Naive B cell (primary cell): ENCODE measurements around the gene ZNF420. TPM values are rescaled to one million over a fixed set of nuclear protein-coding genes. Genes with fewer than 3 reads are reported as not detected.

Experiments
- ATAC-seq, 2 donors: fragments of 150-1000 bp; cut with Tn5 transposase; 2 replicates each; pipeline ENCODE4 v1.10.0; 2021; ENCODE audit warnings: low read depth in 2 of 2, mild to moderate bottlenecking in 2 of 2, moderate library complexity in 2 of 2
- DNase-seq: peaks from one replicate; pipeline ENCODE4 v3.0.0; 2022
- H3K27ac Mint-ChIP-seq, 6 donors: one replicate each; pipeline ENCODE4 v1.8.0; 2020 to 2022; ENCODE audit warnings: mild to moderate bottlenecking in 6 of 6, mixed read lengths in 6 of 6, moderate library complexity in 5 of 6, inconsistent platforms in 2 of 6
- H3K27me3 Mint-ChIP-seq, 3 donors: one replicate each; pipeline ENCODE4 v1.8.0; 2021 to 2022; ENCODE audit warnings: mixed read lengths in 3 of 3, mild to moderate bottlenecking in 1 of 3
- H3K36me3 Mint-ChIP-seq, 2 donors: one replicate each; pipeline ENCODE4 v1.8.0; 2020 to 2022; ENCODE audit warnings: mixed read lengths in 2 of 2, inconsistent platforms in 1 of 2, mild to moderate bottlenecking in 1 of 2
- H3K4me1 Mint-ChIP-seq, 3 donors: one replicate each; pipeline ENCODE4 v1.8.0; 2020 to 2022; ENCODE audit warnings: mixed read lengths in 3 of 3, inconsistent platforms in 1 of 3, mild to moderate bottlenecking in 1 of 3, moderate library complexity in 1 of 3
- H3K4me3 Mint-ChIP-seq, 8 donors: one replicate each; pipeline ENCODE4 v1.8.0; 2020 to 2022; ENCODE audit warnings: mild to moderate bottlenecking in 8 of 8, mixed read lengths in 8 of 8, moderate library complexity in 8 of 8, inconsistent platforms in 2 of 8
- H3K9me3 Mint-ChIP-seq, 7 donors: one replicate each; pipeline ENCODE4 v1.8.0; 2020 to 2022; ENCODE audit warnings: mixed read lengths in 7 of 7, mild to moderate bottlenecking in 5 of 7, inconsistent platforms in 2 of 7, moderate library complexity in 1 of 7
- polyA plus RNA-seq, 6 donors: library from polyadenylated mRNA; unstranded; fragments of 300-500 nt; fragmentation: Illumina TruSeq; gene quantifications; one replicate each; pipeline ENCODE4 v1.2.3, GENCODE V29; 2021; ENCODE audit warnings: low read depth in 6 of 6

Gene ZNF420
- polyA plus RNA-seq, 6 donors from 2014 or later: 19.8 to 39.0 (median 32.1) TPM

DNA sequence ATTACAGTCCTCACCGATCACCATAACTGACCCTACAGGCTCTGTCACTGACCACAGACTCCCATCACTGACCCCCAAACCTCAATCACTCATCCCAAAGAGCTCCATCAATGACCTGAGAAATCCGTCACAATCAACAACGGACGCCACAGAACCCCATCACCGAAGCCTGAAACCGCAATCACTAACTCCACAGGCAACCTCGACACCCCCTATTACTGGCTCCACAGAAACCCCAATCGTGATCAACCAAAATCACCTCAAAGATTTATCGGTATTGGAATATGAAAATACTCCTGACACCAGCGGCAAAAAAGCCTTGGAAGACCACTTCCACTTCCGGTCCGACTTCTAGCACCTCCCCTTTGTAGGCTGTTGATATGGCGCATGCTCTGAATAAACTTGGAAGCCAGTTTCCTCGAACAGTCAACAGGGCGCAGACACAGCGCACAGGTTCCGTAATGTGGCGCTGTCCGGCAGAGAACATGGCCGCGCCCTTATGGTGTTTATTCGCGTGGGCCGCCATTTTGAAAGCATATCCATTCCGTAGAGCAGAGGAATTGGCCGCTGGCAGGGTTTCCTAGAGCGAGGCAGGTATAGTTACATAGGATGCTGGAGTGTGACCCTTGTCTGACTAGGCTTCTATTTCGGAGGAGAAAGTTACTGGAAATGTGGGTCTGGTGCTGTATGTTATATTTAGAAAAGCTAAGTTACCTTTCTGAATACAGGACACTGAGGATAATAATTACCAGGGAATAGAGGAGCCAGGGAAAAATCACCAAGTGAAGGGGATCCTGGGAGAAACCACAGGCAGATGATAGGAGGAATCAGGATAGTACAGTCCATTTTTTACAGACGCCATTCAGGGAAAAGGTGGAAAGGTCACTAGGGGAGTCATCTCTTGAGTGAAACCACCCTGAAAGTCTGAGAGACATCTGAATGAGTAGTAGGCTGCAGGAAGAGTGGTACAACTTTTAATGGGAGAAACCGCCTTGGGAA lies 94.4 kb downstream of the ZNF420 start, which contains the start of gene ZNF585A:
Gene ZNF585A, minus strand, starts transcription at position 328 of the 999 bp plus-strand sequence. CDS start 2,785 bp downstream, outside the sequence.
- Mint-ChIP-seq H3K27me3 (no peaks in the 10 kb centered on the region), H3K4me3 (peak within 1 kb of the TSS in 6 of 8 donors; percentile 8 to 73 (median 50)), H3K4me1 (peaks cover 0 to 24% (median 5%) of the 10 kb centered on the region in 3 donors), H3K36me3 (peaks cover 23 to 27% of the 10 kb centered on the region in 2 donors), H3K27ac (peak within 1 kb of the TSS in 2 of 6 donors; percentile 11 to 64), H3K9me3 (peaks cover 2 to 34% (median 17%) of the 10 kb centered on the region in 7 donors)
- ATAC-seq (peak; percentile 99 to 100), DNase-seq (peak; percentile 88)

Other genes starting within 250 kb of the ZNF420 start
- 10 to 100 TPM in 1 of 6 donors, 1 to 10 TPM in 5; 3.1 to 10.9 (median 7.8) TPM for gene ZNF790, start 240.0 kb upstream of the ZNF420 start, polyA plus RNA-seq
- gene ZNF345, start 227.6 kb upstream of the ZNF420 start, polyA plus RNA-seq: 10 to 100 TPM in 4 of 6 donors, 1 to 10 TPM in 1, not detected in 1; 8.4 to 13.6 (median 10.9) TPM
- gene ZNF829, start 162.1 kb upstream of the ZNF420 start, polyA plus RNA-seq: 1 to 10 TPM; 3.4 to 6.9 (median 5.0) TPM
- gene ZNF568, start 162.1 kb upstream of the ZNF420 start, polyA plus RNA-seq: 10 to 100 TPM in 5 of 6 donors, 1 to 10 TPM in 1; 7.3 to 19.1 (median 13.0) TPM
- 10 to 100 TPM; 29.8 to 62.0 (median 58.7) TPM for gene ZNF585A, start 94.3 kb downstream of the ZNF420 start, polyA plus RNA-seq
- 10 to 100 TPM in 3 of 6 donors, 1 to 10 TPM in 3; 4.7 to 15.1 (median 10.9) TPM for gene ZNF585B, start 132.1 kb downstream of the ZNF420 start, polyA plus RNA-seq
- gene ZNF383, start 139.8 kb downstream of the ZNF420 start, polyA plus RNA-seq: 10 to 100 TPM in 5 of 6 donors, 1 to 10 TPM in 1; 8.6 to 18.5 (median 13.9) TPM